DND-41 (cell line): ENCODE results near the gene NRN1.

Source experiments
- ATAC-seq: fragments of 200-7000 bp; cut with Tn5 transposase; 3 replicates; pipeline ENCODE4 v1.9.1; 2021; ENCODE audit warnings: low read depth; ENCODE audit not compliant: insufficient read depth
- DNase-seq: peaks from one replicate; pipeline ENCODE4 v3.0.0-alpha.2; 2020
- H2AFZ ChIP-seq: 2 replicates; pipeline ENCODE4 v1.6.0; 2012; ENCODE audit warnings: low read depth, low read length
- H3K27ac ChIP-seq: 2 replicates; pipeline ENCODE4 v1.5.1; 2012; ENCODE audit warnings: low read length, inconsistent platforms
- H3K27me3 ChIP-seq: fragments of 200-600 bp; sonication (generic); 2 replicates; pipeline ENCODE4 v1.6.0; 2012; ENCODE audit warnings: low read length, mild to moderate bottlenecking, inconsistent platforms; ENCODE audit not compliant: insufficient read depth, poor library complexity
- H3K36me3 ChIP-seq: 2 replicates; pipeline ENCODE4 v1.5.1; 2012; ENCODE audit warnings: low read length, inconsistent platforms; ENCODE audit not compliant: insufficient read depth
- H3K4me1 ChIP-seq: 2 replicates; pipeline ENCODE4 v1.5.1; 2012; ENCODE audit warnings: mild to moderate bottlenecking, low read length; ENCODE audit not compliant: insufficient read depth
- H3K4me2 ChIP-seq: 2 replicates; pipeline ENCODE4 v1.6.0; 2012; ENCODE audit warnings: mild to moderate bottlenecking, moderate library complexity, low read length, inconsistent platforms; ENCODE audit not compliant: insufficient read depth
- H3K4me3 ChIP-seq, 2 experiments: fragments of 200-600 bp in 1 of 2; shearing (Covaris generic) in 1 of 2; 2 replicates each; pipeline ENCODE4 v1.5.1; 2012 to 2016; ENCODE audit warnings: inconsistent platforms in 2 of 2, low read length in 2 of 2, mild to moderate bottlenecking in 2 of 2, low read depth in 1 of 2, moderate library complexity in 1 of 2
- H3K79me2 ChIP-seq: 2 replicates; pipeline ENCODE4 v1.6.0; 2012; ENCODE audit warnings: low read length, inconsistent platforms; ENCODE audit not compliant: insufficient read depth
- H3K9ac ChIP-seq: 2 replicates; pipeline ENCODE4 v1.6.0; 2012; ENCODE audit warnings: low read depth, mild to moderate bottlenecking, inconsistent platforms, low read length, moderate library complexity
- H3K9me3 ChIP-seq: 2 replicates; pipeline ENCODE4 v1.5.1; 2012; ENCODE audit warnings: low read length, moderate library complexity, mild to moderate bottlenecking, inconsistent platforms; ENCODE audit not compliant: insufficient read depth, severe bottlenecking
- H4K20me1 ChIP-seq: 2 replicates; pipeline ENCODE4 v1.6.0; 2012; ENCODE audit warnings: low read length; ENCODE audit not compliant: insufficient read depth
- CTCF ChIP-seq: IDR thresholded peaks from 2 replicates; pipeline ENCODE4 v1.5.1; 2012; ENCODE audit warnings: borderline replicate concordance, low read length, moderate library complexity, mild to moderate bottlenecking; ENCODE audit not compliant: poor library complexity, severe bottlenecking; ENCODE audit errors: extremely low read depth
- EZH2 ChIP-seq: IDR thresholded peaks from 3 replicates; pipeline ENCODE4 v1.6.1; 2012; ENCODE audit warnings: borderline replicate concordance, low read depth, mild to moderate bottlenecking, moderate library complexity, low read length, inconsistent platforms; ENCODE audit not compliant: severe bottlenecking

Gene NRN1

DNA sequence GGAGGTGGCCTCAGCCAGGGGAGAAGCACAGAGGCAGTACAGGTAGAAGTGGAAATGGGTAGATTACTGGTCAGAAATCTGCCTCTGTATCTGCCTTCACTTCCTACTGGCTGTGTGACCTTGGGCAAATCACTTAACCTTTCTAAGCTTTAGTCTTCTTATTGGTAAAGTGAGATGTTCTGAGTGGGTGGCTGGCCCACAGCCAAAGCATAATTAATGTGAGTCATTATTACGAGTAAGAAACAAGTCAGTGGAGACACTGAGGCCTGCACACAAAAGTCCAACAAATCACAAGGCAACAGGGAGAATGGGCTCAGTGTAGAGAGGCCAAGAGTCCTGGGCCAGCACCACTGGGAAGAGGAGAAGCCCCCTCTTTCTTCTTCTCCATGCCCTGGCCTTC, 39.1 kb downstream of the NRN1 start:
- H3K4me2 ChIP-seq = no peak overlapping the region
- TF ChIP-seq CTCF (no peak), EZH2 (no peak)
- ATAC-seq (no peak), DNase-seq (no peak)
- H3K4me3 ChIP-seq = no peak overlapping the region
- H4K20me1 ChIP-seq = no peaks in the 10 kb centered on the region
- no peaks in the 10 kb centered on the region for H3K4me1 ChIP-seq
- no peaks in the 10 kb centered on the region for H3K36me3 ChIP-seq
- no peak overlapping the region for H2AFZ ChIP-seq
- H3K9ac ChIP-seq = no peak overlapping the region
- no peaks in the 10 kb centered on the region for H3K9me3 ChIP-seq
- H3K27ac ChIP-seq = no peak overlapping the region
- no peaks in the 10 kb centered on the region for H3K79me2 ChIP-seq
- H3K27me3 ChIP-seq = no peaks in the 10 kb centered on the region

DNA sequence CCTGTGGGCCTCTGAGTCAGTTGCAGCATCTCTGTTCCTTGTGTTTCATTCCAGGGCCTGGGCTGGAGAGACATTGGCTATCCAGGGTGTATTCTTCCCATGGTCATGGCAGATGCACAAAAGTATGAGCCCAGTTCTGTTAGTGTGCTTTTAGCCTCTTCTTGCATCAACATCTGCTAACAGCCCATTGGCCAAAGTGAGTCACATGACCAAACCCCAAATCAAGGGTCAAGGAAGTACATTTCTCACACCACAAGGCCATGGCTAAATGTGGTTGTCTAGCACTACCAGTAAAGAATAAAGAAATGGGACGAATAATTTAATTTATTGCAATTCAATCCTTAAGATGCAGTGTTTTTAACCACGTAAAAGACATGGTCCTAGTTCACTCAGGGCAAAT, 43.9 kb downstream of the NRN1 start:
- H2AFZ ChIP-seq = no peak overlapping the region
- no peak overlapping the region for H3K9ac ChIP-seq
- ATAC-seq = no peak
- DNase-seq = no peak
- TF ChIP-seq CTCF (no peak), EZH2 (no peak)
- H3K27ac ChIP-seq = no peak overlapping the region
- H3K27me3 ChIP-seq = no peaks in the 10 kb centered on the region
- H3K36me3 ChIP-seq = no peaks in the 10 kb centered on the region
- H4K20me1 ChIP-seq = no peaks in the 10 kb centered on the region
- no peaks in the 10 kb centered on the region for H3K4me1 ChIP-seq
- no peak overlapping the region for H3K4me2 ChIP-seq
- H3K9me3 ChIP-seq = no peaks in the 10 kb centered on the region
- no peak overlapping the region for H3K4me3 ChIP-seq
- H3K79me2 ChIP-seq = no peaks in the 10 kb centered on the region

DNA sequence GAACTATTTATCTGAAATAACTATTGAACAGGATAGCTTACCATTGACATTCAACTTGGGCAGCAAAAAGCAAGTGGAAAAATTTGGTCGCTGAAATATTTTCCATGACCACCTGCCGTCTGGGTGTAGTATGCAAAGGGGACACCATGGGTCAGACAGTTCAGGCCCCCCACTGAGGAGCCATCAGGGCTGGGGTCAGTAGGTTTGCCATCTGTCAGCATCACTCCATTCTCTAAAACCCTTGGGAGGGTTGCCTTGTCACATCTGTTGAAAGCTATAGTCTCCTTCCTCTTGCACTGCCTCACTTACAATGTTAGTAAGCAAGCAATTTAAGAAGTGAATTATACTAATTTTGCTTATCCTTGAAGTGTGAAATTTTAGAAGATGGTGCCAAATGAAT, 44.9 kb downstream of the NRN1 start:
- no peaks in the 10 kb centered on the region for H3K36me3 ChIP-seq
- H4K20me1 ChIP-seq = no peaks in the 10 kb centered on the region
- no peaks in the 10 kb centered on the region for H3K4me1 ChIP-seq
- ATAC-seq = no peak
- no peak for DNase-seq
- H2AFZ ChIP-seq = no peak overlapping the region
- H3K9ac ChIP-seq = no peak overlapping the region
- no peaks in the 10 kb centered on the region for H3K9me3 ChIP-seq
- no peak overlapping the region for H3K4me3 ChIP-seq
- H3K27ac ChIP-seq = no peak overlapping the region
- H3K4me2 ChIP-seq = no peak overlapping the region
- H3K27me3 ChIP-seq = no peaks in the 10 kb centered on the region
- TF ChIP-seq EZH2 (no peak), CTCF (no peak)
- no peaks in the 10 kb centered on the region for H3K79me2 ChIP-seq

GRCh38 chr6:5960456-5960855, 46.3 kb downstream of the NRN1 start:
- DNase-seq (no peak), ATAC-seq (peak; percentile 27; the same call in 1 of the 3 replicates)
- Histone ChIP-seq H3K4me1 (no peaks in the 10 kb centered on the region), H3K36me3 (no peaks in the 10 kb centered on the region), H3K4me3 (no peak overlapping the region), H4K20me1 (no peaks in the 10 kb centered on the region), H3K79me2 (no peaks in the 10 kb centered on the region), H2AFZ (no peak overlapping the region), H3K4me2 (no peak overlapping the region), H3K27me3 (no peaks in the 10 kb centered on the region), H3K9me3 (no peaks in the 10 kb centered on the region), H3K9ac (no peak overlapping the region), H3K27ac (no peak overlapping the region)
- TF ChIP-seq CTCF (no peak), EZH2 (no peak)
